HCT116 (cell line): ENCODE data around the gene TDRD9.

Source experiments
- CEBPB ChIP-seq: IDR thresholded peaks from 2 replicates; pipeline ENCODE4 v1.6.1; 2012; ENCODE audit warnings: low read depth
- EGR1 ChIP-seq: IDR thresholded peaks from 2 replicates; pipeline ENCODE4 v1.6.1; 2012; ENCODE audit warnings: low read depth
- EZH2phosphoT487 ChIP-seq: fragments of 200-600 bp; IDR thresholded peaks from 2 replicates; pipeline ENCODE4 v1.6.1; 2018; ENCODE audit warnings: antibody characterized with exemption, borderline replicate concordance
- FOSL1 ChIP-seq: IDR thresholded peaks from 2 replicates; pipeline ENCODE4 v1.6.1; 2012; ENCODE audit warnings: low read depth
- POLR2A ChIP-seq: IDR thresholded peaks from 2 replicates; pipeline ENCODE4 v1.7.0; 2011; ENCODE audit warnings: borderline replicate concordance; ENCODE audit not compliant: insufficient read depth, insufficient read length; ENCODE audit errors: extremely low read depth
- POLR2AphosphoS5 ChIP-seq: IDR thresholded peaks from 2 replicates; pipeline ENCODE4 v1.6.1; 2011; ENCODE audit warnings: mild to moderate bottlenecking, low read depth, low read length, moderate library complexity
- RAD21 ChIP-seq: IDR thresholded peaks from 2 replicates; pipeline ENCODE4 v1.6.1; 2012; ENCODE audit warnings: low read depth, mild to moderate bottlenecking
- REST ChIP-seq: IDR thresholded peaks from 2 replicates; pipeline ENCODE4 v1.6.1; 2012; ENCODE audit warnings: low read depth
- SIN3A ChIP-seq: IDR thresholded peaks from 2 replicates; pipeline ENCODE4 v1.6.1; 2012; ENCODE audit warnings: low read depth
- SP1 ChIP-seq: IDR thresholded peaks from 2 replicates; pipeline ENCODE4 v1.6.1; 2012; ENCODE audit warnings: low read depth
- YY1 ChIP-seq: IDR thresholded peaks from 2 replicates; pipeline ENCODE4 v1.6.1; 2011; ENCODE audit warnings: low read length, low read depth, moderate library complexity, mild to moderate bottlenecking; ENCODE audit not compliant: insufficient replicate concordance; ENCODE audit errors: extremely low read depth
- TF ChIP-seq, protein P1 (sequence below), 3 experiments: fragments of 200-600 bp in 1 of 3; sonication (generic) in 1 of 3; IDR thresholded peaks in 2 of 3; conservative IDR thresholded peaks in 1 of 3; 2 replicates each; pipeline ENCODE4 v1.5.1; 2012 to 2017; ENCODE audit warnings: low read depth in 2 of 3, low read length in 2 of 3, antibody characterized with exemption in 1 of 3, borderline replicate concordance in 1 of 3, control low read depth in 1 of 3, mild to moderate bottlenecking in 1 of 3, mixed read lengths in 1 of 3, mixed run types in 1 of 3, moderate library complexity in 1 of 3; ENCODE audit not compliant: insufficient read depth in 1 of 3
- TF ChIP-seq, protein P2 (sequence below): IDR thresholded peaks from 2 replicates; pipeline ENCODE4 v1.6.1; 2012

DNA sequence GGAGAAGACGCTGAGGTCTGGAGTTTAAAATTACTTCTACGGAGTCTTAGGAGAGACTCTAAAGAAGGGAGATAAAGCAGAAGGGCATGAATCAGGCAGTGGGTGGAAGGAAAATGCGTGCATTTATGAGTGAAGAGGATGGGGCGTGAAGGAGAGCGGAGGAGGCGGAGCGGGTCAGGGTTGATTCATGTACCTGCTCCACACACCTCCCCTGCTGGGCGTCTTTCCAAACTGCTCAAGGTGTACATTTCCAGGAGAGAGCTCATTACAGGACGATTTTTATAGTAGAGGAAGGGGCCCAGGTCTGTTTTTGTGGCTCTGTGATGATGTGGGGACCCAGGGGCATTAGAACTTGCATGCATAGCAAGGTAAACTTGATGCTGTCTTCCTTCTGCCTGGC, 92.2 kb downstream of the TDRD9 start:
- TF ChIP-seq, protein P1, sequence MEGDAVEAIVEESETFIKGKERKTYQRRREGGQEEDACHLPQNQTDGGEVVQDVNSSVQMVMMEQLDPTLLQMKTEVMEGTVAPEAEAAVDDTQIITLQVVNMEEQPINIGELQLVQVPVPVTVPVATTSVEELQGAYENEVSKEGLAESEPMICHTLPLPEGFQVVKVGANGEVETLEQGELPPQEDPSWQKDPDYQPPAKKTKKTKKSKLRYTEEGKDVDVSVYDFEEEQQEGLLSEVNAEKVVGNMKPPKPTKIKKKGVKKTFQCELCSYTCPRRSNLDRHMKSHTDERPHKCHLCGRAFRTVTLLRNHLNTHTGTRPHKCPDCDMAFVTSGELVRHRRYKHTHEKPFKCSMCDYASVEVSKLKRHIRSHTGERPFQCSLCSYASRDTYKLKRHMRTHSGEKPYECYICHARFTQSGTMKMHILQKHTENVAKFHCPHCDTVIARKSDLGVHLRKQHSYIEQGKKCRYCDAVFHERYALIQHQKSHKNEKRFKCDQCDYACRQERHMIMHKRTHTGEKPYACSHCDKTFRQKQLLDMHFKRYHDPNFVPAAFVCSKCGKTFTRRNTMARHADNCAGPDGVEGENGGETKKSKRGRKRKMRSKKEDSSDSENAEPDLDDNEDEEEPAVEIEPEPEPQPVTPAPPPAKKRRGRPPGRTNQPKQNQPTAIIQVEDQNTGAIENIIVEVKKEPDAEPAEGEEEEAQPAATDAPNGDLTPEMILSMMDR (IDR thresholded peaks at IDR 0.05 in 2 of 3, conservative IDR thresholded peaks at IDR 0.05 in 1 of 3; ENCODE audit: borderline replicate concordance in 1 of 3, insufficient read depth in 1 of 3, low read depth in 2 of 3, low read length in 2 of 3), result no peak
- TF ChIP-seq EZH2phosphoT487 (no peak), EGR1 (no peak), REST (no peak), YY1 (no peak), POLR2A (no peak), SIN3A (no peak), POLR2AphosphoS5 (no peak), FOSL1 (no peak), CEBPB (no peak), RAD21 (no peak), SP1 (no peak)
- TF ChIP-seq, protein P2, sequence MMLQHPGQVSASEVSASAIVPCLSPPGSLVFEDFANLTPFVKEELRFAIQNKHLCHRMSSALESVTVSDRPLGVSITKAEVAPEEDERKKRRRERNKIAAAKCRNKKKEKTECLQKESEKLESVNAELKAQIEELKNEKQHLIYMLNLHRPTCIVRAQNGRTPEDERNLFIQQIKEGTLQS, result no peak
